HUES48 (cell line): Measurements from ENCODE around the gene MVB12B.
A peak's percentile ranks its signal among the peaks of the same experiment; 100 is the strongest.

Source experiments
- H3K27ac ChIP-seq: one replicate; pipeline ENCODE4 v1.7.0; 2013; ENCODE audit warnings: low read depth, low read length, inconsistent platforms
- H3K27me3 ChIP-seq: 2 replicates; pipeline ENCODE4 v1.6.1; 2013; ENCODE audit warnings: mild to moderate bottlenecking, low read length; ENCODE audit not compliant: control insufficient read depth, insufficient read depth
- H3K36me3 ChIP-seq: 2 replicates; pipeline ENCODE4 v1.6.1; 2013; ENCODE audit warnings: low read length; ENCODE audit not compliant: control insufficient read depth, insufficient read depth
- H3K4me1 ChIP-seq: 2 replicates; pipeline ENCODE4 v1.6.1; 2013; ENCODE audit warnings: mild to moderate bottlenecking, low read length; ENCODE audit not compliant: control insufficient read depth, insufficient read depth
- H3K4me3 ChIP-seq: 2 replicates; pipeline ENCODE4 v1.5.1; 2013; ENCODE audit warnings: mild to moderate bottlenecking, low read depth, low read length
- H3K9ac ChIP-seq: 2 replicates; pipeline ENCODE4 v1.6.1; 2013; ENCODE audit warnings: mild to moderate bottlenecking, low read depth, low read length, moderate library complexity
- H3K9me3 ChIP-seq: 2 replicates; pipeline ENCODE4 v1.6.1; 2013; ENCODE audit warnings: low read length; ENCODE audit not compliant: control insufficient read depth, insufficient read depth

The MVB12B gene

GRCh38 chr9:126421567-126422428, 95.2 kb downstream of the MVB12B start:
- Histone ChIP-seq H3K4me1 (peaks cover 34% of the 10 kb centered on the region), H3K9ac (no peak overlapping the region), H3K36me3 (no peaks in the 10 kb centered on the region; the same call in 1 of the 2 replicates), H3K9me3 (no peaks in the 10 kb centered on the region), H3K27me3 (peaks cover 3% of the 10 kb centered on the region; the same call in 1 of the 2 replicates), H3K4me3 (no peak overlapping the region), H3K27ac (peak overlapping the region; percentile 82)

GRCh38 chr9:126423142-126423915, 96.7 kb downstream of the MVB12B start:
- Histone ChIP-seq H3K4me3 (no peak overlapping the region), H3K36me3 (no peaks in the 10 kb centered on the region; the same call in 1 of the 2 replicates), H3K9ac (no peak overlapping the region), H3K27ac (no peak overlapping the region), H3K27me3 (peaks cover 3% of the 10 kb centered on the region; the same call in 1 of the 2 replicates), H3K9me3 (no peaks in the 10 kb centered on the region), H3K4me1 (peaks cover 26% of the 10 kb centered on the region)

- no peaks in the 10 kb centered on the region; the same call in 1 of the 2 replicates for H3K36me3 ChIP-seq
- H3K4me3 ChIP-seq, result no peak overlapping the region
- no peak overlapping the region for H3K27ac ChIP-seq
- H3K4me1 ChIP-seq, result peaks cover 26% of the 10 kb centered on the region
- peaks cover 3% of the 10 kb centered on the region; the same call in 1 of the 2 replicates for H3K27me3 ChIP-seq
- H3K9ac ChIP-seq, result no peak overlapping the region
- no peaks in the 10 kb centered on the region for H3K9me3 ChIP-seq
Measured at GRCh38 chr9:126423916-126424185, 97.2 kb downstream of the MVB12B start.

GRCh38 chr9:126424511-126424910, 97.9 kb downstream of the MVB12B start:
- Histone ChIP-seq H3K9me3 (no peaks in the 10 kb centered on the region), H3K4me1 (peaks cover 26% of the 10 kb centered on the region), H3K27me3 (peaks cover 3% of the 10 kb centered on the region; the same call in 1 of the 2 replicates), H3K36me3 (no peaks in the 10 kb centered on the region; the same call in 1 of the 2 replicates), H3K9ac (no peak overlapping the region), H3K27ac (no peak overlapping the region), H3K4me3 (no peak overlapping the region)

- Histone ChIP-seq H3K4me1 (no peaks in the 10 kb centered on the region), H3K27ac (no peak overlapping the region), H3K9ac (no peak overlapping the region), H3K27me3 (no peaks in the 10 kb centered on the region), H3K4me3 (no peak overlapping the region), H3K36me3 (no peaks in the 10 kb centered on the region; the same call in 1 of the 2 replicates), H3K9me3 (no peaks in the 10 kb centered on the region)
Measured at GRCh38 chr9:126428534-126429175, 102.0 kb downstream of the MVB12B start.

GRCh38 chr9:126429190-126429589, 102.6 kb downstream of the MVB12B start:
- no peaks in the 10 kb centered on the region for H3K9me3 ChIP-seq
- H3K4me3 ChIP-seq, result no peak overlapping the region
- H3K27me3 ChIP-seq, result no peaks in the 10 kb centered on the region
- H3K27ac ChIP-seq, result no peak overlapping the region
- H3K9ac ChIP-seq, result no peak overlapping the region
- no peaks in the 10 kb centered on the region; the same call in 1 of the 2 replicates for H3K36me3 ChIP-seq
- H3K4me1 ChIP-seq, result no peaks in the 10 kb centered on the region

- Histone ChIP-seq H3K9ac (no peak overlapping the region), H3K4me3 (no peak overlapping the region), H3K27me3 (no peaks in the 10 kb centered on the region), H3K27ac (no peak overlapping the region), H3K9me3 (no peaks in the 10 kb centered on the region), H3K36me3 (no peaks in the 10 kb centered on the region), H3K4me1 (no peaks in the 10 kb centered on the region)
Measured at GRCh38 chr9:126430124-126430523, 103.5 kb downstream of the MVB12B start.

- Histone ChIP-seq H3K4me1 (no peaks in the 10 kb centered on the region), H3K4me3 (no peak overlapping the region), H3K36me3 (no peaks in the 10 kb centered on the region), H3K9ac (no peak overlapping the region), H3K9me3 (no peaks in the 10 kb centered on the region), H3K27ac (no peak overlapping the region), H3K27me3 (no peaks in the 10 kb centered on the region)
Measured at GRCh38 chr9:126431077-126431742, 104.6 kb downstream of the MVB12B start.

GRCh38 chr9:126432659-126433058, 106.0 kb downstream of the MVB12B start:
- H3K4me1 ChIP-seq, result no peaks in the 10 kb centered on the region
- no peaks in the 10 kb centered on the region for H3K36me3 ChIP-seq
- no peaks in the 10 kb centered on the region for H3K9me3 ChIP-seq
- H3K27me3 ChIP-seq, result no peaks in the 10 kb centered on the region
- H3K4me3 ChIP-seq, result no peak overlapping the region
- H3K9ac ChIP-seq, result no peak overlapping the region
- no peak overlapping the region for H3K27ac ChIP-seq

- Histone ChIP-seq H3K9ac (no peak overlapping the region), H3K27me3 (no peaks in the 10 kb centered on the region), H3K4me3 (no peak overlapping the region), H3K27ac (no peak overlapping the region), H3K4me1 (no peaks in the 10 kb centered on the region), H3K36me3 (no peaks in the 10 kb centered on the region), H3K9me3 (no peaks in the 10 kb centered on the region)
Measured at GRCh38 chr9:126435105-126435504, 108.5 kb downstream of the MVB12B start.
